Esophagus muscularis mucosa (tissue), 4 donors: Measurements from ENCODE around the gene PRTN3. TPM values are rescaled to one million over a fixed set of nuclear protein-coding genes. Genes with fewer than 3 reads are reported as not detected.

Source experiments
- DNase-seq: peaks from one replicate; pipeline ENCODE4 v3.0.0-alpha.2; 2017; ENCODE audit errors: extremely low spot score
- H3K27ac ChIP-seq, 4 donors: fragments of 200-600 bp; sonication (generic); replicated peaks in 1 of 4; 1 replicate in 3 of 4; 2 replicates in 1 of 4; pipeline ENCODE4 v1.5.1; 2016 to 2019; ENCODE audit warnings: mild to moderate bottlenecking in 1 of 4
- H3K27me3 ChIP-seq, 4 donors: fragments of 200-600 bp; sonication (generic); one replicate each; pipeline versions ENCODE4 v1.5.1 to v1.6.0; 2016 to 2019
- H3K36me3 ChIP-seq, 4 donors: fragments of 200-600 bp; sonication (generic); one replicate each; pipeline ENCODE4 v1.5.1; 2016 to 2019
- H3K4me1 ChIP-seq, 4 donors: fragments of 200-600 bp; sonication (generic); one replicate each; pipeline ENCODE4 v1.5.1; 2016 to 2019
- H3K4me3 ChIP-seq, 4 donors: fragments of 200-600 bp; sonication (generic); 1 replicate in 2 of 4; 2 replicates in 2 of 4; pipeline ENCODE4 v1.5.1; 2016 to 2019; ENCODE audit warnings: mild to moderate bottlenecking in 4 of 4, moderate library complexity in 1 of 4
- H3K9me3 ChIP-seq, 4 donors: fragments of 200-600 bp; sonication (generic); 1 replicate in 3 of 4; 2 replicates in 1 of 4; pipeline ENCODE4 v1.5.1; 2016 to 2019
- EP300 ChIP-seq: sonication (generic); formaldehyde crosslinking; IDR thresholded peaks from one replicate; pipeline ENCODE4 v1.6.1; 2017; ENCODE audit warnings: antibody characterized with exemption
- POLR2A ChIP-seq: fragments of 450-650 bp; IDR thresholded peaks from one replicate; pipeline ENCODE4 v1.6.1; 2017; ENCODE audit warnings: antibody characterized with exemption, moderate library complexity, mild to moderate bottlenecking, low read depth
- POLR2AphosphoS5 ChIP-seq, 2 donors: sonication (generic); formaldehyde crosslinking; IDR thresholded peaks; one replicate each; pipeline ENCODE4 v1.6.1; 2017; ENCODE audit warnings: antibody characterized with exemption in 2 of 2
- WGBS: methylation state at CpG from one replicate; pipeline ENCODE4 v1.1.5; 2018; 5-methylcytosine and 5-hydroxymethylcytosine counted together
- intact Hi-C: fragments of 100-400 bp; cut with DNase I; formaldehyde crosslinking; loops from one replicate; pipeline ENCODE4 v1.15.1; 2023
- total RNA-seq, 4 donors: library from RNA; depleted of rRNA; stranded (reverse); fragments of >200 nt; gene quantifications; one replicate each; pipeline versions ENCODE4 v1.1.0 to v1.2.1, GENCODE V29; 2016
- TF ChIP-seq, protein P1 (sequence below), 3 experiments: fragments of 200-600 bp in 2 of 3; fragments of 450-650 bp in 1 of 3; sonication (generic) in 2 of 3; IDR thresholded peaks; one replicate each; pipeline ENCODE4 v1.5.1; 2017 to 2019; ENCODE audit warnings: antibody characterized with exemption in 3 of 3, mild to moderate bottlenecking in 2 of 3, moderate library complexity in 1 of 3

PRTN3 gene
- total RNA-seq, 4 donors from 2014 or later: 1.2 TPM; not detected in 3

DNA sequence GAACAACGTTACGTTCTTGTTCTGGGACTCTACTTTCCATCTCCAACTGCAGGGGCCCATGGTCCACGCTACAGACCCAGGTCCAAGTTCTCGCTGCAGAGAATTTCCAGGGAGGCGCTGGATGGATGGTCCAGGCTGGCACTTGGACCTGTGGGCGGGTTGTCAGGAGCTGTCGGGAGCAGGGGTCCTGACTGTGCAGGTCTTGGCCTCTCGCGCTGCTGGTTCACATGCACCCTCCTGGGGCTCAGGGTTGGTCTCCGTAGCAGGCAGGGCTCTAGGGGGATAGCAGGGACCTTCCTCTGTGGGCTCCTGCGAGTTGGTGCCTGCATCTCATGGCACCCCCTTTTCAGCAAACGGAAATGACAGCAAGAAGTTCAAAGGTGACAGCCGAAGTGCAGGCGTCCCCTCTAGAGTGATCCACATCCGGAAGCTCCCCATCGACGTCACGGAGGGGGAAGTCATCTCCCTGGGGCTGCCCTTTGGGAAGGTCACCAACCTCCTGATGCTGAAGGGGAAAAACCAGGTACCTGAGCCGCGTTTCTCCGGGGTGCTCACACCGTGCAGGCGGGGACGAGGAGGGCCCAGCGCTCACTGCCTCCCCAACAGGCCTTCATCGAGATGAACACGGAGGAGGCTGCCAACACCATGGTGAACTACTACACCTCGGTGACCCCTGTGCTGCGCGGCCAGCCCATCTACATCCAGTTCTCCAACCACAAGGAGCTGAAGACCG is 36.9 kb upstream of the PRTN3 start:
- 84% methylated on average over 18 of the region's 31 CpGs for WGBS
- H3K27me3 ChIP-seq: no peaks in the 10 kb centered on the region
- DNase-seq: no peak
- intact Hi-C loops: loop anchor here (10.0 kb wide), 1 partner anchor 61 kb away; no protein-coding TSS in a partner anchor
- peaks cover 53 to 64% (median 59%) of the 10 kb centered on the region in 4 donors for H3K4me1 ChIP-seq
- H3K27ac ChIP-seq: peak overlapping the region in 2 of 4 donors; percentile 100
- H3K36me3 ChIP-seq: peaks cover 50 to 85% (median 74%) of the 10 kb centered on the region in 4 donors
- no peaks in the 10 kb centered on the region for H3K9me3 ChIP-seq
- no peak overlapping the region for H3K4me3 ChIP-seq
- TF ChIP-seq, protein P1, sequence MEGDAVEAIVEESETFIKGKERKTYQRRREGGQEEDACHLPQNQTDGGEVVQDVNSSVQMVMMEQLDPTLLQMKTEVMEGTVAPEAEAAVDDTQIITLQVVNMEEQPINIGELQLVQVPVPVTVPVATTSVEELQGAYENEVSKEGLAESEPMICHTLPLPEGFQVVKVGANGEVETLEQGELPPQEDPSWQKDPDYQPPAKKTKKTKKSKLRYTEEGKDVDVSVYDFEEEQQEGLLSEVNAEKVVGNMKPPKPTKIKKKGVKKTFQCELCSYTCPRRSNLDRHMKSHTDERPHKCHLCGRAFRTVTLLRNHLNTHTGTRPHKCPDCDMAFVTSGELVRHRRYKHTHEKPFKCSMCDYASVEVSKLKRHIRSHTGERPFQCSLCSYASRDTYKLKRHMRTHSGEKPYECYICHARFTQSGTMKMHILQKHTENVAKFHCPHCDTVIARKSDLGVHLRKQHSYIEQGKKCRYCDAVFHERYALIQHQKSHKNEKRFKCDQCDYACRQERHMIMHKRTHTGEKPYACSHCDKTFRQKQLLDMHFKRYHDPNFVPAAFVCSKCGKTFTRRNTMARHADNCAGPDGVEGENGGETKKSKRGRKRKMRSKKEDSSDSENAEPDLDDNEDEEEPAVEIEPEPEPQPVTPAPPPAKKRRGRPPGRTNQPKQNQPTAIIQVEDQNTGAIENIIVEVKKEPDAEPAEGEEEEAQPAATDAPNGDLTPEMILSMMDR (IDR thresholded peaks at IDR 0.05): no peak
- TF ChIP-seq POLR2A (no peak), POLR2AphosphoS5 (IDR thresholded peaks at IDR 0.05) (no peak), EP300 (no peak)

DNA sequence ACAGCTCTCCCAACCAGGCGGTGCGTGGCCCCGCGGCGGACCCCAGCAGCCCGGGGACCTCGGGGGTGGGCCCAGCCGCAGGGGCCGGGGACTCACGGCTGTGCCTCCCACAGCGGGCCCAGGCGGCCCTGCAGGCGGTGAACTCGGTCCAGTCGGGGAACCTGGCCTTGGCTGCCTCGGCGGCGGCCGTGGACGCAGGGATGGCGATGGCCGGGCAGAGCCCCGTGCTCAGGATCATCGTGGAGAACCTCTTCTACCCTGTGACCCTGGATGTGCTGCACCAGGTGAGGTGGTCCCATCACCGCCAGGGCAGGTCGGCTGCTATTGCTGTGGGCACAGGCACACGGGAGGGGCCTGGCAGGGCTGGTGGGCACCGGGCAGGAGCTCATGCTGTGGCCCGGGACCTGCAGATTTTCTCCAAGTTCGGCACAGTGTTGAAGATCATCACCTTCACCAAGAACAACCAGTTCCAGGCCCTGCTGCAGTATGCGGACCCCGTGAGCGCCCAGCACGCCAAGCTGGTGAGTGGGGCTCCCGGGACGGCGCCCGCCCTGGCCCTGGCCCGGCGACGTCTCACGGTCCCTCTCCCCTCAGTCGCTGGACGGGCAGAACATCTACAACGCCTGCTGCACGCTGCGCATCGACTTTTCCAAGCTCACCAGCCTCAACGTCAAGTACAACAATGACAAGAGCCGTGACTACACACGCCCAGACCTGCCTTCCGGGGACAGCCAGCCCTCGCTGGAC is 36.2 kb upstream of the PRTN3 start:
- peaks cover 57 to 85% (median 78%) of the 10 kb centered on the region in 4 donors for H3K36me3 ChIP-seq
- no peak for DNase-seq

DNA sequence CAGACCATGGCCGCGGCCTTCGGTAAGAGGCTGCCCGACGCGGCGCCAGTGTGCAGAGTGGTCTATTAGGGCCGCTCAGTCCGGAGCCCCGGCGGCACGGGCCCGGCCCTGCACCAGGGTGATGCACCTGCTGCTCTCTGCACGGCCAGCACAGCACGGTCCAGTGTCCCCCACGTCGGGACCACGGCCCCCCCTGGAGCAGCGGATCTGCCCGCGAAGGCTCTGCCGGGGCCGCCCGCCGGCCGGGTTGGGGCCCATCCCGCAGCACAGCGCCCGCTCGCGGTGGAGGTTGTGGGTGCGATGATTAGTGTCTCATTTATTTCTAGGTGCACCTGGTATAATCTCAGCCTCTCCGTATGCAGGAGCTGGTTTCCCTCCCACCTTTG is 35.6 kb upstream of the PRTN3 start:
- WGBS: 94% methylated on average over 7 of the region's 33 CpGs
- no peak for TF ChIP-seq POLR2A
- TF ChIP-seq, protein P1 (IDR thresholded peaks at IDR 0.05): no peak
- no peak for TF ChIP-seq POLR2AphosphoS5 (IDR thresholded peaks at IDR 0.05)
- no peak for TF ChIP-seq EP300
- intact Hi-C loops: loop anchor here (10.0 kb wide), 1 partner anchor 60 kb away; no protein-coding TSS in a partner anchor
- Histone ChIP-seq H3K4me1 (peaks cover 40 to 51% (median 46%) of the 10 kb centered on the region in 4 donors), H3K9me3 (no peaks in the 10 kb centered on the region), H3K27me3 (no peaks in the 10 kb centered on the region), H3K4me3 (no peak overlapping the region), H3K27ac (no peak overlapping the region), H3K36me3 (peaks cover 63 to 85% (median 80%) of the 10 kb centered on the region in 4 donors)
- no peak for DNase-seq

More for the DNA sequence above, 36.2 kb upstream of the PRTN3 start:
- H3K27ac ChIP-seq: no peak overlapping the region
- TF ChIP-seq POLR2A (no peak), EP300 (no peak), POLR2AphosphoS5 (IDR thresholded peaks at IDR 0.05) (no peak)
- TF ChIP-seq, protein P1 (IDR thresholded peaks at IDR 0.05): no peak
- intact Hi-C loops: loop anchor here (10.0 kb wide), 1 partner anchor 60 kb away; no protein-coding TSS in a partner anchor
- WGBS: no CpG with 5 or more reads among the region's 53 CpGs
- H3K4me1 ChIP-seq: peaks cover 46 to 56% (median 52%) of the 10 kb centered on the region in 4 donors
- H3K27me3 ChIP-seq: no peaks in the 10 kb centered on the region
- no peaks in the 10 kb centered on the region for H3K9me3 ChIP-seq
- no peak overlapping the region for H3K4me3 ChIP-seq

GRCh38 chr19:805600-806550 is 34.9 kb upstream of the PRTN3 start:
- intact Hi-C loops: loop anchor here (10.0 kb wide), 1 partner anchor 59 kb away; no protein-coding TSS in a partner anchor
- peaks cover 33 to 44% (median 39%) of the 10 kb centered on the region in 4 donors for H3K4me1 ChIP-seq
- H3K36me3 ChIP-seq: peaks cover 70 to 87% (median 81%) of the 10 kb centered on the region in 4 donors
- no peak overlapping the region for H3K27ac ChIP-seq
- WGBS: 91% methylated on average over 65 of the region's 93 CpGs
- TF ChIP-seq, protein P1 (IDR thresholded peaks at IDR 0.05): no peak
- TF ChIP-seq EP300 (no peak), POLR2A (no peak), POLR2AphosphoS5 (IDR thresholded peaks at IDR 0.05) (no peak)
- no peaks in the 10 kb centered on the region for H3K9me3 ChIP-seq
- no peaks in the 10 kb centered on the region for H3K27me3 ChIP-seq
- H3K4me3 ChIP-seq: no peak overlapping the region
- DNase-seq: no peak
